ENCODE measurements around the gene PHF13.
A peak's percentile ranks its signal among the peaks of the same experiment; 100 is the strongest.

Gene PHF13

GRCh38 chr1:6613361-6614018, at the start of gene PHF13:
TSS of gene PHF13 (plus strand) at chr1:6613731. CDS start at chr1:6614067, 336 bp downstream.
- DNase-seq = peak; percentile 99

- no peak for DNase-seq
These were observed 44.5 kb upstream of the PHF13 start for GRCh38 chr1:6569033-6569432.

GRCh38 chr1:6570100-6570499, 43.4 kb upstream of the PHF13 start:
- DNase-seq = no peak

- no peak for DNase-seq
These were observed 42.5 kb upstream of the PHF13 start for GRCh38 chr1:6570987-6571386.

- DNase-seq = no peak
These were observed 40.7 kb upstream of the PHF13 start for GRCh38 chr1:6572653-6573383.

DNA sequence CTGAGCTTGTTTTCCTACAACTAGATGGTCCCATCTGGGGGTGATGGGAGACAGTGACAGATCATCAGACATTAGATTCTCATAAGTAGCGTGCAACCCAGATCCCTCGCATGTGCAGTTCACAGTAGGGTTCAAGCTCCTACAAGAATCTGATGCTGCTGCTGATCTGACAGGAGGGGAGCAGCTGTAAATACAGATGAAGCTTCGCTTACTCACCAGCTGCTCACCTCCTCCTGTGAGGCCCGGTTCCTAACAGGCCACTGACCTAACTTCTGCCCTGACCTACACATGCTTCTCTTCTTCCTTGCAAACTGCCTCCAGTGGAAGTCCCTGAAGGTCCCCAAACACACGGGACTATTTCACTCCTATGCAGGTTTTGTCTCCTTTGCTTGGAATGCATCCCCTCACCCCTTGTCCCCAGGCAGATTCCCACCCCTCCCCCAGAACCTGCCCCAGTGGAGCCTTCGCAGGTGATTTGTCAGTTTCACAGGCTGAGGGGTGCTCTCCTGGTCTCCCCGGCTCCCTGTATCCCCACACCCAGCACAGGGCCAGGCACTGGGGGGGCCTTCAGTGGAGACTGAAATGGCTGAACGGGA, 39.4 kb upstream of the PHF13 start:
- DNase-seq = no peak

DNA sequence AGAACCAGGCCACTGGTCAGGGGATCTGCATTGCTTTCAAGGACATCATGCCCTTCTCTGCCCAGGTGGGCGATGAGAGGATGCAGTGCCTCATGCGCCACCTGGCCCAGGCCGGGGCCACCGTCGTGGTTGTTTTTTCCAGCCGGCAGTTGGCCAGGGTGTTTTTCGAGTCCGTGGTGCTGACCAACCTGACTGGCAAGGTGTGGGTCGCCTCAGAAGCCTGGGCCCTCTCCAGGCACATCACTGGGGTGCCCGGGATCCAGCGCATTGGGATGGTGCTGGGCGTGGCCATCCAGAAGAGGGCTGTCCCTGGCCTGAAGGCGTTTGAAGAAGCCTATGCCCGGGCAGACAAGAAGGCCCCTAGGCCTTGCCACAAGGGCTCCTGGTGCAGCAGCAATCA, 38.7 kb upstream of the PHF13 start:
- DNase-seq = no peak

DNA sequence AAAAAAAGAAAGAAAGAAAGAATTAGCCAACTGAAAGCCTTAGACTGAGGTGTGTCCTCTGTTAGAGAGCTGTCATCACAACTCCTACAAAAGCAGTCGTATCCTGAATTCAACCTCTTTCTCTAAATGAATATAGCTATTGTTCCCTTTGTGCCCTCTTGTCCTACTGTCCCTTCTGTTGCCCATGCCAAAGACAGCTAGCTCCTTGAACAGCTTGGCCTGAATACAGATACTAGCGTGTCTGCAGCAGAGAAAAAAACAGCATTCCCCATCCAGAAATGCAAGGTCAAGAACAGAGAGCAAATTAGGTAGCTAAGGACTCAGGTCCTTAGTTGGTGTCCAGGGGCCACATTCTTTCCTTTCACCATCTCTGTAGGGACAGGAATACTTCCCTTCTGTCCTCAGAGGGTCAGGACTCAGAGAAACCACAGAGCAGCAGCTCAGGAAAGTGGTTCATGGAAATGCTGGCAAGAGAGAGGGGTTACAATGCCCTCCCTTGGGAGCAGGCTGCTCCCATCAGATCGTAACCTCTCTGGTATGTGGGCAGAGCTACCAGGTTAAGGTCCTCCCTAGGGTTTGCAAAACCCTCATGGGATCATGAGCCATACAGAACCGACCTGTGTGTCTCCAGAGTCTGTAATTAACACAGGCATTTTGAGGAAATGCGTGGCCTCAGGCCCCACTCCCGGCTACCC, 35.6 kb upstream of the PHF13 start:
- no peak for DNase-seq

- no peak for DNase-seq
These were observed 34.7 kb upstream of the PHF13 start for GRCh38 chr1:6578624-6579373.

- DNase-seq = peak; percentile 96
These were observed 34.0 kb upstream of the PHF13 start, which contains the start of gene ZBTB48 for GRCh38 chr1:6579374-6580118. TSS of gene ZBTB48 (plus strand) at chr1:6579994. CDS start at chr1:6580610, 616 bp downstream.

DNA sequence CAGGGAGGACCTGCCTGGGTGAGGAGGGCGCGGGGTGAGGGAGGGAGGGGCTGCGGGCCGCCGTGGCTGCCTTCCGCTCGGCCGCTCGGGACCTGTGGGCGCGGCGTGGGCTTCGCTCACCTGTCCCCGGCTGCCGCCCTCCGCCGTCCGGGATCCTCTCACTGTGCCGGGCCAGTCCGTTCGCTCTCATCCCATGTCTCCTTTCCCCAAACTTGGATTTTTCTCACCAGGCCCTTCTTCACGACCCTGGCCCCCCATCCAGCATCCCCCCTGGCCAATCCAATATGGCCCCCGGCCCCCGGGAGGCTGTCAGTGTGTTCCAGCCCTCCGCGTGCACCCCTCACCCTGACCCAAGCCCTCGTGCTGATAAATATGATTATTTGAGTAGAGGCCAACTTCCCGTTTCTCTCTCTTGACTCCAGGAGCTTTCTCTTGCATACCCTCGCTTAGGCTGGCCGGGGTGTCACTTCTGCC, 33.4 kb upstream of the PHF13 start:
- no peak for DNase-seq

- DNase-seq = no peak
These were observed 32.7 kb upstream of the PHF13 start for GRCh38 chr1:6580593-6581409.

DNA sequence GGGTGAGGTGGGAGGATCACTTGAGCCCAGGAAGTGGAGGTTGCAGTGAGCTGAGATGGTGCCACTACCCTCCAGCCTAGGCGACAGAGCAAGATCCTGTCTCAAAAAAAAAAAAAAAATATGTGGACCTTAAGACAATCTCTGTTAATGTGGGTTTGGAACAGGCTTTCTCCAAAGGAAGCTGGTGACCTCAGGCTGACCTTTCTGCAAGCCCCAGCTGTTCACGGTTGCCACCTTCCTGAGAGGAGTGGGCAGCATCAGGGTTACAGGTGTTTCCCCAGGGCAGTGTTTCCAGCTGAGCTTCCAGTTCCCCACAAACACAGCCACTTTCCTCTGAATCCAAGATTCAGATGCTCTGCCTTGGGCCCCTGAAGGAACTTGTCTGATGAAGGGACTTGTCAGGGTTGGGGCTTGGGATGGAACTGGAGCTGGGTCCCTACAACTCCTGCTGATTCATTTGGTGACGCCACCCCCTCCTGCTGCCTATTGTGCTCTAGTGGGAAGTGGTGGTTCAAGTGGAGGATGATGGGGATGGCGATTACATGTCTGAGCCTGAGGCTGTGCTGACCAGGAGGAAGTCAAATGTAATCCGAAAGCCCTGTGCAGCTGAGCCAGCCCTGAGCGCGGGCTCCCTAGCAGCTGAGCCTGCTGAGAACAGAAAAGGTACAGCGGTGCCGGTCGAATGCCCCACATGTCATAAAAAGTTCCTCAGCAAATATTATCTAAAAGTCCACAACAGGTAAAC, 31.8 kb upstream of the PHF13 start:
- peak; percentile 12 for DNase-seq

- DNase-seq = no peak
These were observed 31.2 kb upstream of the PHF13 start for GRCh38 chr1:6582370-6582769.

GRCh38 chr1:6584126-6585080, 29.1 kb upstream of the PHF13 start:
- no peak for DNase-seq

GRCh38 chr1:6585081-6585722, 28.3 kb upstream of the PHF13 start:
- no peak for DNase-seq

DNA sequence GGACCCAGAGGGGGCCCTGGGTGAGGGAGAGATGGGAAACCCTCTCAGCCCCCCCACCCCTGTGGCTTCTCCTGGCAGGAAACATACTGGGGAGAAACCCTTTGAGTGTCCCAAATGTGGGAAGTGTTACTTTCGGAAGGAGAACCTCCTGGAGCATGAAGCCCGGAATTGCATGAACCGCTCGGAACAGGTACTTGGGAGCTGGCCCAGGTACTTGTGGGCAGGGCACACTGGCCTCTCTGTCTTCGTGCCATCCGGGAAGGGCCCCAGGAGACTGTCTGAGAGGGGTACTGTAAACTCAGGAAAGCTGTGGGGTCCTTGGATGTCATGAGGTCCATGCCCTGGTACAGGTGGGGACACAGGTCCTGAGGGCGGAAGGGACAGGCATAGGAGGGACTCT, 27.7 kb upstream of the PHF13 start:
- DNase-seq = no peak

DNA sequence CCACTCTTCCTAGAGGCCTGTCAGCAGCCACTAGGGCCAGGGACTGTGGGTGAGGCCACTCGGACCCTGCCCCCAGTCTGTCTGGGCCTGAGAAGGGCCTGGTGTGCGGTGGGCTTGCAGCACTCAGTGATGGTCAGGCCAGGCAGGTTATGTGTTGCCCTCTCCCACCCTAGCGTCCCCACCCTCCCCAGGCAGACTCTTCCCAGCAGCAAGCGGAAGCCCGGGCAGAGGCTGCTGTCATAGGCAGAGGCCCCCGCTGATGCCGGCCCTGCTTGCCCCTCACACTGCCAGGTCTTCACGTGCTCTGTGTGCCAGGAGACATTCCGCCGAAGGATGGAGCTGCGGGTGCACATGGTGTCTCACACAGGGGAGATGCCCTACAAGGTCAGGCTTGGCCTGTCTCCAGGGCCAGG, 27.1 kb upstream of the PHF13 start:
- DNase-seq = no peak

Measured in NCI-H2227 treated with DMSO at 0.1 percent for 48 hours (cell line).